B cell (primary cell): ENCODE data around the gene GLRX2. TPM values are rescaled to one million over a fixed set of nuclear protein-coding genes. Genes with fewer than 3 reads are reported as not detected.

Source experiments
- ATAC-seq: fragments of 200-7000 bp; cut with Tn5 transposase; one replicate; pipeline ENCODE4 v1.10.0; 2021; ENCODE audit warnings: low read depth, mild to moderate bottlenecking, moderate number of reproducible peaks, moderate library complexity
- CTCF ChIA-PET: fragments of 350-600 bp; sonication (Branson Sonifier 250); formaldehyde crosslinking; loops from one replicate; lab custom pipeline; 2021; ENCODE audit warnings: antibody characterized with exemption, inconsistent platforms; lab: Charles Lee
- POLR2A ChIA-PET: fragments of 350-600 bp; sonication (Branson Sonifier 250); formaldehyde crosslinking; loops from one replicate; lab custom pipeline; 2021; ENCODE audit warnings: antibody characterized with exemption; lab: Charles Lee
- DNase-seq: peaks from one replicate; pipeline ENCODE4 v3.0.0; 2013
- H2AFZ ChIP-seq: 2 replicates; pipeline ENCODE4 v1.6.1; 2012; ENCODE audit warnings: mild to moderate bottlenecking, low read depth, low read length; ENCODE audit not compliant: insufficient read depth, poor library complexity, severe bottlenecking
- H3K27ac ChIP-seq, 2 donors: 1 replicate in 1 of 2; 2 replicates in 1 of 2; pipeline ENCODE4 v1.5.1; 2012 to 2013; ENCODE audit warnings: low read length in 2 of 2, mild to moderate bottlenecking in 2 of 2, moderate library complexity in 1 of 2
- H3K27me3 ChIP-seq, 4 experiments: fragments of 200-600 bp in 1 of 4; sonication (generic) in 1 of 4; replicated peaks in 1 of 4; 1 replicate in 2 of 4; 2 replicates in 2 of 4; pipeline versions ENCODE4 v1.6.1 to v1.7.0; 2013 to 2016; ENCODE audit warnings: low read length in 3 of 4, mild to moderate bottlenecking in 2 of 4, mixed read lengths in 1 of 4, moderate library complexity in 1 of 4; ENCODE audit not compliant: insufficient read depth in 4 of 4, control insufficient read depth in 3 of 4; ENCODE audit errors: control extremely low read depth in 1 of 4
- H3K36me3 ChIP-seq, 2 experiments: replicated peaks in 1 of 2; 1 replicate in 1 of 2; 2 replicates in 1 of 2; pipeline versions ENCODE4 v1.6.1 to v1.7.1; 2013; ENCODE audit warnings: low read length in 1 of 2; ENCODE audit not compliant: insufficient read depth in 2 of 2, control insufficient read depth in 1 of 2; ENCODE audit errors: control extremely low read depth in 1 of 2, extremely low read depth in 1 of 2
- H3K4me1 ChIP-seq, 2 donors: fragments of 200-600 bp in 1 of 2; sonication (generic) in 1 of 2; 1 replicate in 1 of 2; 2 replicates in 1 of 2; pipeline versions ENCODE4 v1.5.1 to v1.6.1; 2013 to 2017; ENCODE audit warnings: low read length in 2 of 2; ENCODE audit not compliant: control insufficient read depth in 2 of 2, insufficient read depth in 2 of 2
- H3K4me2 ChIP-seq: replicated peaks from 2 replicates; pipeline ENCODE3; 2012; ENCODE audit warnings: mild to moderate bottlenecking, low read depth, low read length; ENCODE audit not compliant: poor library complexity, severe bottlenecking
- H3K4me3 ChIP-seq, 5 experiments: fragments of 200-600 bp in 1 of 5; sonication (generic) in 1 of 5; 1 replicate in 3 of 5; 2 replicates in 2 of 5; pipeline versions ENCODE4 v1.5.1 to v1.7.0; 2011 to 2016; ENCODE audit warnings: low read length in 4 of 5, mild to moderate bottlenecking in 4 of 5, low read depth in 2 of 5, control low read depth in 1 of 5, moderate library complexity in 1 of 5; ENCODE audit not compliant: insufficient read depth in 1 of 5; ENCODE audit errors: control extremely low read depth in 1 of 5, extremely low read depth in 1 of 5
- H3K79me2 ChIP-seq: fragments of 200-600 bp; sonication (generic); one replicate; pipeline ENCODE4 v1.6.0; 2016; ENCODE audit warnings: low read length; ENCODE audit not compliant: control insufficient read depth, insufficient read depth
- H3K9ac ChIP-seq: fragments of 200-600 bp; sonication (generic); 2 replicates; pipeline ENCODE4 v1.6.1; 2017; ENCODE audit warnings: mild to moderate bottlenecking, low read length, moderate library complexity
- H3K9me3 ChIP-seq, 3 donors: one replicate each; pipeline versions ENCODE4 v1.6.1 to v1.7.1; 2013; ENCODE audit warnings: low read length in 2 of 3; ENCODE audit not compliant: control insufficient read depth in 2 of 3, insufficient read depth in 1 of 3; ENCODE audit errors: control extremely low read depth in 1 of 3
- H4K20me1 ChIP-seq: 2 replicates; pipeline ENCODE4 v1.6.0; 2012; ENCODE audit warnings: mild to moderate bottlenecking, low read length; ENCODE audit not compliant: insufficient read depth, control insufficient read depth, poor library complexity, severe bottlenecking
- H3K27ac Mint-ChIP-seq: one replicate; pipeline ENCODE4 v1.8.0; 2021; ENCODE audit warnings: mixed read lengths
- H3K27me3 Mint-ChIP-seq: one replicate; pipeline ENCODE4 v1.8.0; 2021; ENCODE audit warnings: mixed read lengths
- H3K4me1 Mint-ChIP-seq: one replicate; pipeline ENCODE4 v1.8.0; 2021; ENCODE audit warnings: mixed read lengths
- H3K4me3 Mint-ChIP-seq: one replicate; pipeline ENCODE4 v1.8.0; 2021; ENCODE audit warnings: mixed read lengths
- H3K9me3 Mint-ChIP-seq: one replicate; pipeline ENCODE4 v1.8.0; 2022; ENCODE audit warnings: mixed read lengths; ENCODE audit not compliant: insufficient read depth
- EZH2 ChIP-seq: IDR thresholded peaks from 2 replicates; pipeline ENCODE4 v1.6.1; 2012; ENCODE audit warnings: borderline replicate concordance, low read depth, mild to moderate bottlenecking, moderate library complexity, low read length; ENCODE audit not compliant: insufficient read depth, poor library complexity, severe bottlenecking
- WGBS: methylation state at CpG from one replicate; pipeline ENCODE4 v1.1.5; 2013; ENCODE audit warnings: missing lambda C conversion rate; ENCODE audit not compliant: insufficient coverage; 5-methylcytosine and 5-hydroxymethylcytosine counted together
- intact Hi-C: fragments of 100-400 bp; cut with micrococcal nuclease; formaldehyde crosslinking; loops from one replicate; pipeline ENCODE4 v1.10.0; 2022
- polyA plus RNA-seq: library from polyadenylated mRNA; depleted of rRNA; stranded (reverse); fragments of >200 nt; gene quantifications from 2 replicates; pipeline ENCODE4 v1.2.3, GENCODE V29; 2012
- total RNA-seq, 2 donors: library from RNA; stranded (reverse); fragments of 120-200 nt in 1 of 2; gene quantifications; 1 replicate in 1 of 2; 2 replicates in 1 of 2; pipeline versions ENCODE4 v1.2.3 to v1.2.4, GENCODE V29; 2013 to 2022
- TF ChIP-seq, protein P1 (sequence below): fragments of 200-600 bp; IDR thresholded peaks from one replicate; pipeline ENCODE4 v1.8.0; 2022; ENCODE audit warnings: antibody characterized with exemption, mild to moderate bottlenecking

Gene GLRX2
- total and polyA plus RNA-seq, 2 donors (not counting 1 experiment from before 2014, with no cell fraction given) = 2.7 to 12.9 TPM

DNA sequence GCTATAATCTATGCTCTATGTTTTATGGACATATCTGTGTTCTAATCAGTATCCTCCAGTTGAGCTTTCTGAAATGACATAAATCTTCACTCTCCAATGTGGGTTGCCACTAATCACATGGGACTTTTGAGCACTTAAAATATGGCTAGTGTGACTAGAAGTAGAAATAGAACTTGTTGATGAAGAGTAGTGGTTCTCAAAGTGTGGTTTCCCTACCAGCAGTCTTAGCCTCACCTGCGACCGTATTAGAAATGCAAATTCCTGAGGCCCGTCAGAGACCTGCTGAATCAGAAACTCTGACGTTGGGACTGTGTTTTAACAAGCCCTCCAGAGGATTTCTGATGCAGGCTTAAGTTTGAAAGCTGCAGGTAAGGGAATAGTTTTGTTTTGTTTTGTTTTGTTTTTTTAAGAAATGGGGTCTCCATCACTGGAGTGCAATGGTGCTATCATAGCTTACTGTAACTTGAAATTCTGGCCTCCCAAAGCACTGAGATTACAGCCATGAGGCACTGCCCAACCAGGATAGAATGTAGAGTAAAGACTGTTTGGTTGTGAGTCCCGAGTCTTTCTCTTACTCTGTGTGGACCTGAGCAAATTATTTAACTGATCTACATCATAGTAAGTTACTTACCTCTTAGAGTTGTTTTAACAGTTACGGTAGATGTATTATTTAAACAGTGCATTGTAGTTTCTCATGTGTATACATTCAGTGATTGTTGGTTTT, 21.7 kb downstream of the GLRX2 start:
- Mint-ChIP-seq H3K27ac (peak overlapping the region; percentile 37), H3K4me1 (peaks cover 6% of the 10 kb centered on the region), H3K27me3 (no peaks in the 10 kb centered on the region), H3K9me3 (no peaks in the 10 kb centered on the region), H3K4me3 (peak overlapping the region; percentile 21)
- WGBS = 78% methylated on average over 4 of the region's 6 CpGs
- peaks cover 1 to 49% of the 10 kb centered on the region in 2 experiments for H3K36me3 ChIP-seq
- no peak overlapping the region for H3K27ac ChIP-seq
- CTCF ChIA-PET = interaction anchor here (1.2 kb wide), 1 partner anchor 29 kb away, joined by 3 read pairs; no protein-coding TSS in a partner anchor
- H3K4me1 ChIP-seq = no peaks in the 10 kb centered on the region
- H3K27me3 ChIP-seq = no peaks in the 10 kb centered on the region
- peak; percentile 30 for DNase-seq
- POLR2A ChIA-PET = interaction anchor here (0.5 kb wide), 1 partner anchor 8 kb away, joined by 4 read pairs; no protein-coding TSS in a partner anchor
- TF ChIP-seq, protein P1, sequence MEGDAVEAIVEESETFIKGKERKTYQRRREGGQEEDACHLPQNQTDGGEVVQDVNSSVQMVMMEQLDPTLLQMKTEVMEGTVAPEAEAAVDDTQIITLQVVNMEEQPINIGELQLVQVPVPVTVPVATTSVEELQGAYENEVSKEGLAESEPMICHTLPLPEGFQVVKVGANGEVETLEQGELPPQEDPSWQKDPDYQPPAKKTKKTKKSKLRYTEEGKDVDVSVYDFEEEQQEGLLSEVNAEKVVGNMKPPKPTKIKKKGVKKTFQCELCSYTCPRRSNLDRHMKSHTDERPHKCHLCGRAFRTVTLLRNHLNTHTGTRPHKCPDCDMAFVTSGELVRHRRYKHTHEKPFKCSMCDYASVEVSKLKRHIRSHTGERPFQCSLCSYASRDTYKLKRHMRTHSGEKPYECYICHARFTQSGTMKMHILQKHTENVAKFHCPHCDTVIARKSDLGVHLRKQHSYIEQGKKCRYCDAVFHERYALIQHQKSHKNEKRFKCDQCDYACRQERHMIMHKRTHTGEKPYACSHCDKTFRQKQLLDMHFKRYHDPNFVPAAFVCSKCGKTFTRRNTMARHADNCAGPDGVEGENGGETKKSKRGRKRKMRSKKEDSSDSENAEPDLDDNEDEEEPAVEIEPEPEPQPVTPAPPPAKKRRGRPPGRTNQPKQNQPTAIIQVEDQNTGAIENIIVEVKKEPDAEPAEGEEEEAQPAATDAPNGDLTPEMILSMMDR = no peak
- no peaks in the 10 kb centered on the region for H3K79me2 ChIP-seq
- intact Hi-C loops = no loop called here
- H2AFZ ChIP-seq = no peak overlapping the region
- H3K4me3 ChIP-seq = no peak overlapping the region
- H3K9me3 ChIP-seq = no peaks in the 10 kb centered on the region
- H3K9ac ChIP-seq = no peak overlapping the region
- H3K4me2 ChIP-seq = no peak overlapping the region
- peak; percentile 74 for ATAC-seq
- H4K20me1 ChIP-seq = no peaks in the 10 kb centered on the region

DNA sequence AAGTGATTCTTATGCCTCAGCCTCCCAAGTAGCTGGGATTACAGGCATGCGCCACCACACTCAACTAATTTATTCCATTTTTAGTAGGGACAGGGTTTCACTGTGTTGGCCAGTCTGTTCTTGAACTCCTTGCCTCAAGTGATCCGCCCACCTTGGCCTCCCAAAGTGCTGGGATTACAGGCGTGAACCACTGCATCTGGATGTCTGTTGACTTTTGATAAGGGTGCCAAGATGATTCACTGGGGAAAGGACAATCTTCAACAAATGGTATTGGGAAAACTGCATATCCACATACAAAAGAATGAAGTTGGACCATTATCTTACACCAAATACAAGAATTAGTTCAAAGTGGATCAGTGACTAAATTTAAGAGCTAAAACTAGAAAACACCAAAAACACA, 26.0 kb downstream of the GLRX2 start:
- WGBS = no CpG with 5 or more reads among the region's 3 CpGs
- no peak overlapping the region for H3K4me2 ChIP-seq
- ChIA-PET POLR2A (no interaction called here), CTCF (no interaction called here)
- TF ChIP-seq, protein P1 = no peak
- TF ChIP-seq EZH2 = no peak
- peaks cover 17% of the 10 kb centered on the region for H3K79me2 ChIP-seq
- Mint-ChIP-seq H3K9me3 (no peaks in the 10 kb centered on the region), H3K4me1 (peaks cover 6% of the 10 kb centered on the region), H3K4me3 (no peak overlapping the region), H3K27ac (no peak overlapping the region), H3K27me3 (no peaks in the 10 kb centered on the region)
- no peak overlapping the region for H2AFZ ChIP-seq
- no peaks in the 10 kb centered on the region for H3K4me1 ChIP-seq
- intact Hi-C loops = no loop called here
- H3K27me3 ChIP-seq = no peaks in the 10 kb centered on the region
- H3K4me3 ChIP-seq = no peak overlapping the region
- ATAC-seq = no peak
- DNase-seq = no peak
- no peak overlapping the region for H3K27ac ChIP-seq
- peaks cover 4% of the 10 kb centered on the region for H4K20me1 ChIP-seq
- peaks cover 3 to 59% of the 10 kb centered on the region in 2 experiments for H3K36me3 ChIP-seq
- no peak overlapping the region for H3K9ac ChIP-seq
- peaks cover 0 to 3% (median 0%) of the 10 kb centered on the region in 3 donors for H3K9me3 ChIP-seq
